ENCODE data around the gene ZNF770. TPM values are rescaled to one million over a fixed set of nuclear protein-coding genes. Genes with fewer than 3 reads are reported as not detected.

ZNF770 gene
- total and polyA plus RNA-seq, 9 of the 15 experiments (the other 6 are each of a cell fraction or from before 2014, with no cell fraction given) = 3.4 to 50.8 (median 40.3) TPM

GRCh38 chr15:34993412-34993811, 5.3 kb upstream of the ZNF770 start:
- Histone ChIP-seq H3K4me2 (ENCODE audit: insufficient read depth, low read length) (no peak overlapping the region; the same call in 1 of the 2 replicates), H2AFZ (ENCODE audit: low read depth, low read length) (peak overlapping the region; percentile 49), H3K27ac (ENCODE audit: extremely low read depth, low read depth, low read length) (peak overlapping the region; percentile 49; the same call in 1 of the 3 replicates), H3K27me3 (ENCODE audit: control insufficient read depth in 2 of 2, insufficient read depth in 2 of 2, low read length in 2 of 2) (no peaks in the 10 kb centered on the region), H3K9ac (ENCODE audit: insufficient read depth in 1 of 2, low read depth in 2 of 2, low read length in 2 of 2) (no peak overlapping the region), H3K9me1 (ENCODE audit: control insufficient read depth, insufficient read depth, low read length) (no peaks in the 10 kb centered on the region), H4K20me1 (replicated peaks; ENCODE audit: control insufficient read depth, insufficient read depth, low read length) (no peaks in the 10 kb centered on the region), H3K4me3 (no peak overlapping the region), H3K9me3 (replicated peaks; ENCODE audit: control insufficient read depth, insufficient read depth, low read depth, low read length) (no peaks in the 10 kb centered on the region), H3K36me3 (ENCODE audit: control insufficient read depth, insufficient read depth, low read length) (no peaks in the 10 kb centered on the region), H3K4me1 (replicated peaks in 1 of 2; ENCODE audit: control insufficient read depth in 2 of 2, insufficient read depth in 2 of 2, low read length in 2 of 2) (peaks cover 0 to 8% of the 10 kb centered on the region in 2 experiments; a peak in 2 of 5 replicates), H3K79me2 (ENCODE audit: control insufficient read depth, insufficient read depth, low read length) (peaks cover 3% of the 10 kb centered on the region; the same call in 2 of the 3 replicates)
- in situ Hi-C loops (cut with MboI) (no loop called here), intact Hi-C loops (cut with micrococcal nuclease) (no loop called here)
- TF ChIP-seq ESRRB (CRISPR knock-in tag; IDR thresholded peaks at IDR 0.05; ENCODE audit: borderline replicate concordance) (no peak), POLR2G (IDR thresholded peaks at IDR 0.05; ENCODE audit: low read depth, low read length) (no peak), NR1H2 (CRISPR knock-in tag; IDR thresholded peaks at IDR 0.05) (no peak), NR2F6 (CRISPR knock-in tag; IDR thresholded peaks at IDR 0.05) (no peak), ATF3 (IDR thresholded peaks at IDR 0.05) (0 out of 2 replicates have a peak, but pooled peaks have one; percentile 16), ATF3 (CRISPR knock-in tag; conservative IDR thresholded peaks at IDR 0.05) (no peak), TAF9B (IDR thresholded peaks at IDR 0.05; ENCODE audit: partially characterized antibody) (no peak), FOSL1 (tag; conservative IDR thresholded peaks at IDR 0.05) (peak; percentile 42), SMAD1 (IDR thresholded peaks at IDR 0.05; ENCODE audit: low read depth, low read length, partially characterized antibody) (no peak), ZNF830 (CRISPR knock-in tag; IDR thresholded peaks at IDR 0.05) (no peak), XRCC5 (IDR thresholded peaks at IDR 0.05; ENCODE audit: low read depth, low read length) (no peak), SIX5 (IDR thresholded peaks at IDR 0.05; ENCODE audit: borderline replicate concordance in 1 of 2, insufficient read depth in 1 of 2, low read depth in 1 of 2, low read length in 2 of 2) (no peak)
- TF ChIP-seq, protein P1, sequence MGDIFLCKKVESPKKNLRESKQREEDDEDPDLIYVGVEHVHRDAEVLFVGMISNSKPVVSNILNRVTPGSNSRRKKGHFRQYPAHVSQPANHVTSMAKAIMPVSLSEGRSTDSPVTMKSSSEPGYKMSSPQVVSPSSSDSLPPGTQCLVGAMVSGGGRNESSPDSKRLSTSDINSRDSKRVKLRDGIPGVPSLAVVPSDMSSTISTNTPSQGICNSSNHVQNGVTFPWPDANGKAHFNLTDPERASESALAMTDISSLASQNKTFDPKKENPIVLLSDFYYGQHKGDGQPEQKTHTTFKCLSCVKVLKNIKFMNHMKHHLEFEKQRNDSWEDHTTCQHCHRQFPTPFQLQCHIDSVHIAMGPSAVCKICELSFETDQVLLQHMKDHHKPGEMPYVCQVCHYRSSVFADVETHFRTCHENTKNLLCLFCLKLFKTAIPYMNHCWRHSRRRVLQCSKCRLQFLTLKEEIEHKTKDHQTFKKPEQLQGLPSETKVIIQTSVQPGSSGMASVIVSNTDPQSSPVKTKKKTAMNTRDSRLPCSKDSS (IDR thresholded peaks at IDR 0.05; ENCODE audit: low read depth, partially characterized antibody) = no peak
- TF ChIP-seq, protein P2, sequence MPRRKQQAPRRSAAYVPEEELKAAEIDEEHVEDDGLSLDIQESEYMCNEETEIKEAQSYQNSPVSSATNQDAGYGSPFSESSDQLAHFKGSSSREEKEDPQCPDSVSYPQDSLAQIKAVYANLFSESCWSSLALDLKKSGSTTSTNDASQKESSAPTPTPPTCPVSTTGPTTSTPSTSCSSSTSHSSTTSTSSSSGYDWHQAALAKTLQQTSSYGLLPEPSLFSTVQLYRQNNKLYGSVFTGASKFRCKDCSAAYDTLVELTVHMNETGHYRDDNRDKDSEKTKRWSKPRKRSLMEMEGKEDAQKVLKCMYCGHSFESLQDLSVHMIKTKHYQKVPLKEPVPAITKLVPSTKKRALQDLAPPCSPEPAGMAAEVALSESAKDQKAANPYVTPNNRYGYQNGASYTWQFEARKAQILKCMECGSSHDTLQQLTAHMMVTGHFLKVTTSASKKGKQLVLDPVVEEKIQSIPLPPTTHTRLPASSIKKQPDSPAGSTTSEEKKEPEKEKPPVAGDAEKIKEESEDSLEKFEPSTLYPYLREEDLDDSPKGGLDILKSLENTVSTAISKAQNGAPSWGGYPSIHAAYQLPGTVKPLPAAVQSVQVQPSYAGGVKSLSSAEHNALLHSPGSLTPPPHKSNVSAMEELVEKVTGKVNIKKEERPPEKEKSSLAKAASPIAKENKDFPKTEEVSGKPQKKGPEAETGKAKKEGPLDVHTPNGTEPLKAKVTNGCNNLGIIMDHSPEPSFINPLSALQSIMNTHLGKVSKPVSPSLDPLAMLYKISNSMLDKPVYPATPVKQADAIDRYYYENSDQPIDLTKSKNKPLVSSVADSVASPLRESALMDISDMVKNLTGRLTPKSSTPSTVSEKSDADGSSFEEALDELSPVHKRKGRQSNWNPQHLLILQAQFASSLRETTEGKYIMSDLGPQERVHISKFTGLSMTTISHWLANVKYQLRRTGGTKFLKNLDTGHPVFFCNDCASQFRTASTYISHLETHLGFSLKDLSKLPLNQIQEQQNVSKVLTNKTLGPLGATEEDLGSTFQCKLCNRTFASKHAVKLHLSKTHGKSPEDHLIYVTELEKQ (CRISPR knock-in tag; IDR thresholded peaks at IDR 0.05) = no peak
- WGBS (ENCODE audit: insufficient coverage, low coverage, missing lambda C conversion rate) = 54% methylated on average over 6 of the region's 6 CpGs
- BruUV-seq (replicated peaks) = no TSS peak
- DNase-seq (ENCODE audit: extremely low read depth in 1 of 4, low spot score in 3 of 4) (peak in 3 of 4 experiments; percentile 19 to 49 (median 38)), FAIRE-seq (no peak), ATAC-seq (no peak; the same call in 2 of the 3 replicates)
- ChIA-PET POLR2A (interaction anchor here (0.7 to 1.0 kb wide), 2 partner anchors 24 to 25 kb away, joined by 3 read pairs; partner anchors contain the start of gene AQR), CTCF (ENCODE audit: low intra/inter-chr PET ratio) (no interaction called here)

Measured in K562 (cell line).